K562 (cell line): ENCODE data around the gene SUDS3. TPM values are rescaled to one million over a fixed set of nuclear protein-coding genes. Genes with fewer than 3 reads are reported as not detected.
A peak's percentile ranks its signal among the peaks of the same experiment; 100 is the strongest.

Experiments used
- EHMT2 ChIP-seq: fragments of 450-650 bp; IDR thresholded peaks from 2 replicates; pipeline ENCODE4 v1.6.1; 2018; ENCODE audit warnings: antibody characterized with exemption
- HDAC1 ChIP-seq, 2 experiments: fragments of 450-650 bp; IDR thresholded peaks; 2 replicates each; pipeline ENCODE4 v1.6.1; 2016 to 2017; ENCODE audit warnings: inconsistent platforms in 1 of 2, mild to moderate bottlenecking in 1 of 2, moderate library complexity in 1 of 2
- HDAC6 ChIP-seq: IDR thresholded peaks from 2 replicates; pipeline ENCODE4 v1.6.1; 2012; ENCODE audit warnings: low read depth, mild to moderate bottlenecking, control low read depth, inconsistent platforms, low read length, moderate library complexity
- HMGN3 ChIP-seq: IDR thresholded peaks from 2 replicates; pipeline ENCODE4 v1.6.1; 2011; ENCODE audit warnings: borderline replicate concordance, low read depth, mild to moderate bottlenecking, mixed read lengths, low read length; ENCODE audit not compliant: insufficient read length; ENCODE audit errors: extremely low read depth
- NCOR1 ChIP-seq: fragments of 450-650 bp; IDR thresholded peaks from 2 replicates; pipeline ENCODE4 v1.6.1; 2016; ENCODE audit warnings: mild to moderate bottlenecking, moderate library complexity
- NR2F6 ChIP-seq: fragments of 450-650 bp; formaldehyde crosslinking; IDR thresholded peaks from 2 replicates; pipeline ENCODE4 v1.4.0; 2020; ENCODE audit warnings: mild to moderate bottlenecking
- PHB ChIP-seq: fragments of 250-450 bp; sonication (Bioruptor Pico); IDR thresholded peaks from 2 replicates; pipeline ENCODE4 v1.5.0; 2021
- POLR2AphosphoS5 ChIP-seq: IDR thresholded peaks from 2 replicates; pipeline ENCODE4 v1.6.1; 2011; ENCODE audit warnings: mild to moderate bottlenecking, low read depth, low read length, moderate library complexity; ENCODE audit not compliant: control insufficient read depth, insufficient read depth
- PTRF ChIP-seq: fragments of 450-650 bp; IDR thresholded peaks from 2 replicates; pipeline ENCODE4 v1.6.1; 2016; ENCODE audit warnings: mild to moderate bottlenecking, missing genetic modification characterization, missing compliant biosample characterization
- SMAD4 ChIP-seq: fragments of 250-450 bp; sonication (Bioruptor Pico); conservative IDR thresholded peaks from 2 replicates; pipeline ENCODE4 v1.8.0; 2021; ENCODE audit warnings: inconsistent platforms, mild to moderate bottlenecking, moderate library complexity
- THRAP3 ChIP-seq: fragments of 450-650 bp; IDR thresholded peaks from 2 replicates; pipeline ENCODE4 v1.6.1; 2016; ENCODE audit warnings: mild to moderate bottlenecking, inconsistent platforms, borderline replicate concordance
- TOE1 ChIP-seq, 2 experiments: fragments of 450-650 bp in 1 of 2; sonication (generic) in 1 of 2; formaldehyde crosslinking in 1 of 2; IDR thresholded peaks; 2 replicates each; pipeline versions ENCODE4 v1.7.1 to v1.8.0; 2016 to 2022; ENCODE audit warnings: borderline replicate concordance in 2 of 2, mild to moderate bottlenecking in 2 of 2, antibody characterized with exemption in 1 of 2, inconsistent platforms in 1 of 2, low read depth in 1 of 2, missing genetic modification reagents in 1 of 2, moderate library complexity in 1 of 2
- ZBED1 ChIP-seq: IDR thresholded peaks from 2 replicates; pipeline ENCODE4 v1.6.1; 2014
- ZKSCAN8 ChIP-seq: fragments of 200-800 bp; sonication (Bioruptor generic); IDR thresholded peaks from 2 replicates; pipeline ENCODE4 v1.6.1; 2016; ENCODE audit warnings: missing genetic modification characterization, missing compliant biosample characterization
- ZNF24 ChIP-seq: fragments of 450-650 bp; IDR thresholded peaks from 2 replicates; pipeline ENCODE4 v1.6.1; 2016
- ZNF316 ChIP-seq: fragments of 450-650 bp; IDR thresholded peaks from 2 replicates; pipeline ENCODE4 v1.6.1; 2016
- polyA plus RNA-seq, 8 experiments: library from polyadenylated mRNA; depleted of rRNA in 4 of 8; stranded (reverse) in 5 of 8; unstranded in 3 of 8; fragments of >200 nt; fragmentation: Nextera tagmentation in 2 of 8; fragmentation: Illumina TruSeq in 1 of 8; extraction: Ambion mirVana in 2 of 8; extraction: Trizol in 1 of 8; gene quantifications; 2 replicates each; pipeline versions ENCODE4 v1.2.1 to v1.2.3, GENCODE V29; 2011 to 2014; ENCODE audit warnings: inconsistent platforms in 1 of 8, missing spikeins in 1 of 8
- total RNA-seq, 7 experiments: library from RNA; depleted of rRNA in 6 of 7; stranded (reverse); fragments of >200 nt in 6 of 7; fragmentation: Illumina TruSeq in 2 of 7; extraction: Trizol in 2 of 7; gene quantifications; 2 replicates each; pipeline versions ENCODE4 v1.2.1 to v1.2.3, GENCODE V29; 2011 to 2021; ENCODE audit warnings: low replicate concordance in 1 of 7
- TF ChIP-seq, protein P1 (sequence below): fragments of 450-650 bp; IDR thresholded peaks from 2 replicates; pipeline ENCODE4 v1.6.1; 2018; ENCODE audit not compliant: partially characterized antibody
- TF ChIP-seq, protein P2 (sequence below), 2 experiments: fragments of 450-650 bp; IDR thresholded peaks; 2 replicates each; pipeline ENCODE4 v1.6.1; 2016
- TF ChIP-seq, protein P3 (sequence below): IDR thresholded peaks from 2 replicates; pipeline ENCODE4 v1.6.1; 2012; ENCODE audit warnings: low read depth, low read length, improper control_type of control experiment, borderline replicate concordance
- TF ChIP-seq, protein P4 (sequence below), 2 experiments: fragments of 250-450 bp in 1 of 2; fragments of 450-650 bp in 1 of 2; sonication (Bioruptor Pico) in 1 of 2; IDR thresholded peaks; 2 replicates each; pipeline versions ENCODE4 v1.6.1 to v1.8.0; 2016 to 2021; ENCODE audit warnings: mild to moderate bottlenecking in 2 of 2, moderate library complexity in 2 of 2, missing compliant biosample characterization in 1 of 2, missing genetic modification characterization in 1 of 2

The SUDS3 gene
- total and polyA plus RNA-seq, 9 of the 15 experiments (the other 6 are each of a cell fraction or from before 2014, with no cell fraction given), result 6.6 to 30.5 (median 23.3) TPM

DNA sequence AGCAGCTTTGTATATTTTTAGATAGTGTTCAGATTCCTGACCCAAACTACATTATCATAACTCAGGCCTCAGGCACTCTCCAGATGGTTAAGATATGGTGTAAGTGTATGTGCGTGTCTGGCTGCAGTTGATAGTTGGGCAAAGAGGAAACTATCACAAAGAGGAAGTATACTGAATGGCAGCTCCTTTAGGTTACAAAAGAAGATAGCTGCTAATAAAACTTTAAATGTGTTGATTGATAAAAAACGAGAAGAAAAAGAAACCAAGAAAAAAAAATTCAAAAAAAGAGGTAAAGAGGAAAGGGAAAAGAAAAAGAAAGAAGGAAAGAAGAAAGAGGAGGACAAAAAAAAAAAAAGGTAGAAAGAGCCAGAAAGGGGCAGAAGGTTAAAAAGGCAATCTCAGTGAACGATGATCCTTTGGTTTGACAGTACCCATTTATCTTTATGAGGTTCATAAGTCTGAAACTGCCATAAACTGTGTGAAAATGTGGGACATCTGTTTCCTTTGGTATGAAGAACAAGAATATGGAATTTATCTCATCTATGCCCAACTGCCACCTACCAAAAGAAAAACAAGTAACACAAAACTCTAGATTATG, 45.8 kb upstream of the SUDS3 start (continued):
- TF ChIP-seq, protein P1, sequence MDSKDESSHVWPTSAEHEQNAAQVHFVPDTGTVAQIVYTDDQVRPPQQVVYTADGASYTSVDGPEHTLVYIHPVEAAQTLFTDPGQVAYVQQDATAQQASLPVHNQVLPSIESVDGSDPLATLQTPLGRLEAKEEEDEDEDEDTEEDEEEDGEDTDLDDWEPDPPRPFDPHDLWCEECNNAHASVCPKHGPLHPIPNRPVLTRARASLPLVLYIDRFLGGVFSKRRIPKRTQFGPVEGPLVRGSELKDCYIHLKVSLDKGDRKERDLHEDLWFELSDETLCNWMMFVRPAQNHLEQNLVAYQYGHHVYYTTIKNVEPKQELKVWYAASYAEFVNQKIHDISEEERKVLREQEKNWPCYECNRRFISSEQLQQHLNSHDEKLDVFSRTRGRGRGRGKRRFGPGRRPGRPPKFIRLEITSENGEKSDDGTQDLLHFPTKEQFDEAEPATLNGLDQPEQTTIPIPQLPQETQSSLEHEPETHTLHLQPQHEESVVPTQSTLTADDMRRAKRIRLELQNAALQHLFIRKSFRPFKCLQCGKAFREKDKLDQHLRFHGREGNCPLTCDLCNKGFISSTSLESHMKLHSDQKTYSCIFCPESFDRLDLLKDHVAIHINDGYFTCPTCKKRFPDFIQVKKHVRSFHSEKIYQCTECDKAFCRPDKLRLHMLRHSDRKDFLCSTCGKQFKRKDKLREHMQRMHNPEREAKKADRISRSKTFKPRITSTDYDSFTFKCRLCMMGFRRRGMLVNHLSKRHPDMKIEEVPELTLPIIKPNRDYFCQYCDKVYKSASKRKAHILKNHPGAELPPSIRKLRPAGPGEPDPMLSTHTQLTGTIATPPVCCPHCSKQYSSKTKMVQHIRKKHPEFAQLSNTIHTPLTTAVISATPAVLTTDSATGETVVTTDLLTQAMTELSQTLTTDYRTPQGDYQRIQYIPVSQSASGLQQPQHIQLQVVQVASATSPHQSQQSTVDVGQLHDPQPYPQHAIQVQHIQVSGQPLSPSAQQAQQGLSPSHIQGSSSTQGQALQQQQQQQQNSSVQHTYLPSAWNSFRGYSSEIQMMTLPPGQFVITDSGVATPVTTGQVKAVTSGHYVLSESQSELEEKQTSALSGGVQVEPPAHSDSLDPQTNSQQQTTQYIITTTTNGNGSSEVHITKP, result no peak
- TF ChIP-seq, protein P2, sequence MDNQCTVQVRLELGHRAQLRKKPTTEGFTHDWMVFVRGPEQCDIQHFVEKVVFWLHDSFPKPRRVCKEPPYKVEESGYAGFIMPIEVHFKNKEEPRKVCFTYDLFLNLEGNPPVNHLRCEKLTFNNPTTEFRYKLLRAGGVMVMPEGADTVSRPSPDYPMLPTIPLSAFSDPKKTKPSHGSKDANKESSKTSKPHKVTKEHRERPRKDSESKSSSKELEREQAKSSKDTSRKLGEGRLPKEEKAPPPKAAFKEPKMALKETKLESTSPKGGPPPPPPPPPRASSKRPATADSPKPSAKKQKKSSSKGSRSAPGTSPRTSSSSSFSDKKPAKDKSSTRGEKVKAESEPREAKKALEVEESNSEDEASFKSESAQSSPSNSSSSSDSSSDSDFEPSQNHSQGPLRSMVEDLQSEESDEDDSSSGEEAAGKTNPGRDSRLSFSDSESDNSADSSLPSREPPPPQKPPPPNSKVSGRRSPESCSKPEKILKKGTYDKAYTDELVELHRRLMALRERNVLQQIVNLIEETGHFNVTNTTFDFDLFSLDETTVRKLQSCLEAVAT (IDR thresholded peaks at IDR 0.05), result peak; percentile 85 to 90; a peak in 3 of 4 replicates
- no peak for TF ChIP-seq PTRF
- TF ChIP-seq, protein P3, sequence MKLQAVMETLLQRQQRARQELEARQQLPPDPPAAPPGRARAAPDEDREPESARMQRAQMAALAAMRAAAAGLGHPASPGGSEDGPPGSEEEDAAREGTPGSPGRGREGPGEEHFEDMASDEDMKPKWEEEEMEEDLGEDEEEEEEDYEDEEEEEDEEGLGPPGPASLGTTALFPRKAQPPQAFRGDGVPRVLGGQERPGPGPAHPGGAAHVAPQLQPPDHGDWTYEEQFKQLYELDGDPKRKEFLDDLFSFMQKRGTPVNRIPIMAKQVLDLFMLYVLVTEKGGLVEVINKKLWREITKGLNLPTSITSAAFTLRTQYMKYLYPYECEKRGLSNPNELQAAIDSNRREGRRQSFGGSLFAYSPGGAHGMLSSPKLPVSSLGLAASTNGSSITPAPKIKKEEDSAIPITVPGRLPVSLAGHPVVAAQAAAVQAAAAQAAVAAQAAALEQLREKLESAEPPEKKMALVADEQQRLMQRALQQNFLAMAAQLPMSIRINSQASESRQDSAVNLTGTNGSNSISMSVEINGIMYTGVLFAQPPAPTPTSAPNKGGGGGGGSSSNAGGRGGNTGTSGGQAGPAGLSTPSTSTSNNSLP, result peak; percentile 93
- peak; percentile 64 for TF ChIP-seq EHMT2
- 0 out of 2 replicates have a peak, but pooled peaks have one; percentile 31 for TF ChIP-seq ZBED1
- TF ChIP-seq THRAP3, result peak; percentile 55; the same call in 1 of the 2 replicates
- TF ChIP-seq HDAC6, result no peak
- peak in 1 of 2 experiments; percentile 89; a peak in 2 of 4 replicates for TF ChIP-seq HDAC1 (IDR thresholded peaks at IDR 0.05)
- peak; percentile 97 for TF ChIP-seq POLR2AphosphoS5
- TF ChIP-seq TOE1 (IDR thresholded peaks at IDR 0.05; ENCODE audit: borderline replicate concordance), result peak; percentile 24; the same call in 1 of the 2 replicates
- TF ChIP-seq TOE1 (CRISPR knock-in tag; IDR thresholded peaks at IDR 0.05; ENCODE audit: borderline replicate concordance, low read depth), result no peak
- peak; percentile 13; the same call in 1 of the 2 replicates for TF ChIP-seq ZNF316
- TF ChIP-seq NR2F6 (CRISPR knock-in tag), result no peak
- no peak for TF ChIP-seq ZNF24
- TF ChIP-seq SMAD4 (CRISPR knock-in tag), result peak; percentile 83
- TF ChIP-seq HMGN3, result peak; percentile 32
- TF ChIP-seq ZKSCAN8, result peak; percentile 54; the same call in 1 of the 2 replicates
- TF ChIP-seq NCOR1, result peak; percentile 94
- TF ChIP-seq PHB (CRISPR knock-in tag), result no peak
- TF ChIP-seq, protein P4, sequence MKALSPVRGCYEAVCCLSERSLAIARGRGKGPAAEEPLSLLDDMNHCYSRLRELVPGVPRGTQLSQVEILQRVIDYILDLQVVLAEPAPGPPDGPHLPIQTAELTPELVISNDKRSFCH (CRISPR knock-in tag; IDR thresholded peaks at IDR 0.05), result no peak
- TF ChIP-seq, protein P4 (tag; IDR thresholded peaks at IDR 0.05), result no peak
